Pancreas (tissue), 10 donors: ENCODE results near the gene CLP1. TPM values are rescaled to one million over a fixed set of nuclear protein-coding genes. Genes with fewer than 3 reads are reported as not detected.

ENCODE experiments used
- ATAC-seq, 4 donors: fragments of 200-7000 bp; cut with Tn5 transposase; one replicate each; pipeline versions ENCODE4 v1.8.0 to v1.9.1; 2020; ENCODE audit warnings: mild to moderate bottlenecking in 4 of 4, moderate library complexity in 4 of 4
- DNase-seq, 6 donors: peaks; one replicate each; pipeline ENCODE4 v3.0.0-alpha.2; 2020
- FAIRE-seq: peaks from 2 replicates; lab custom pipeline; 2012; peaks lifted over from hg19 to GRCh38; lab: Jason Lieb, UNC
- H3K27ac ChIP-seq, 4 donors: fragments of 200-600 bp; sonication (generic); 1 replicate in 3 of 4; 2 replicates in 1 of 4; pipeline versions ENCODE4 v1.5.0 to v1.8.0; 2020
- H3K27me3 ChIP-seq, 4 donors: fragments of 200-600 bp; one replicate each; pipeline ENCODE4 v1.8.0; 2021
- H3K36me3 ChIP-seq, 3 donors: fragments of 200-600 bp; sonication (generic) in 1 of 3; one replicate each; pipeline versions ENCODE4 v1.5.0 to v1.8.0; 2020 to 2021
- H3K4me1 ChIP-seq, 3 donors: fragments of 200-600 bp; one replicate each; pipeline ENCODE4 v1.8.0; 2021
- H3K4me3 ChIP-seq, 4 donors: fragments of 200-600 bp; sonication (generic) in 2 of 4; one replicate each; pipeline versions ENCODE4 v1.5.0 to v1.8.0; 2020 to 2021
- H3K9me3 ChIP-seq, 4 donors: fragments of 200-600 bp; one replicate each; pipeline ENCODE4 v1.8.0; 2021
- WGBS, 2 donors: extraction: QIAGEN DNeasy Blood & Tissue Kit; methylation state at CpG; one replicate each; pipeline ENCODE4 v1.1.7; 2013; 5-methylcytosine and 5-hydroxymethylcytosine counted together
- intact Hi-C, 3 donors: fragments of 100-400 bp; cut with DNase I; formaldehyde crosslinking; loops; one replicate each; pipeline versions ENCODE4 v1.11.1 to v1.14.2; 2022
- polyA plus RNA-seq, 2 donors: library from polyadenylated mRNA; stranded (reverse); fragments of 200-250 nt; gene quantifications; one replicate each; pipeline ENCODE4 v1.2.3, GENCODE V29; 2013
- total RNA-seq, 6 donors: library from RNA; stranded (reverse); fragmentation: NEBNext Ultra II Directional in 4 of 6; extraction: Animal tissue kit (Norgen Biotek cat#: 25700) in 4 of 6; gene quantifications; one replicate each; pipeline versions ENCODE4 v1.2.1 to v1.2.4, GENCODE V29; 2021 to 2023
- TF ChIP-seq, protein P1 (sequence below), 4 donors: fragments of 200-600 bp; sonication (generic) in 3 of 4; IDR thresholded peaks; one replicate each; pipeline versions ENCODE4 v1.5.0 to v1.8.0; 2021; ENCODE audit warnings: antibody characterized with exemption in 4 of 4
- donor health status: healthy with polysubstance abuse.
- donor health status: DM: no; HTN: no; CAD: no; lungs with moderate emphysema.
- donor health status: DM: no; HTN: no; CAD: no.
- donor health status: control.
- donor health status: control.
- donor health status: Bipolar disorder and iron deficiency.
- donor health status: DM: yes; HTN: yes; CAD: no.
- donor health status: DM: no; HTN: no; CAD: no.
- donor health status: DM: no; HTN: no; CAD: no.
- donor health status: DM: yes; HTN: yes; CAD: no.

The CLP1 gene
- total and polyA plus RNA-seq, 8 donors: 3.2 to 8.0 (median 6.1) TPM

GRCh38 chr11:57656885-57657193 is 723 bp upstream of the CLP1 start:
- Histone ChIP-seq H3K4me3 (peak overlapping the region in 2 of 4 donors; percentile 54 to 66), H3K27ac (peak overlapping the region; percentile 56 to 92 (median 81))
- no peak for FAIRE-seq

GRCh38 chr11:57658023-57658361 is 430 bp downstream of the CLP1 start:
- TF ChIP-seq, protein P1, sequence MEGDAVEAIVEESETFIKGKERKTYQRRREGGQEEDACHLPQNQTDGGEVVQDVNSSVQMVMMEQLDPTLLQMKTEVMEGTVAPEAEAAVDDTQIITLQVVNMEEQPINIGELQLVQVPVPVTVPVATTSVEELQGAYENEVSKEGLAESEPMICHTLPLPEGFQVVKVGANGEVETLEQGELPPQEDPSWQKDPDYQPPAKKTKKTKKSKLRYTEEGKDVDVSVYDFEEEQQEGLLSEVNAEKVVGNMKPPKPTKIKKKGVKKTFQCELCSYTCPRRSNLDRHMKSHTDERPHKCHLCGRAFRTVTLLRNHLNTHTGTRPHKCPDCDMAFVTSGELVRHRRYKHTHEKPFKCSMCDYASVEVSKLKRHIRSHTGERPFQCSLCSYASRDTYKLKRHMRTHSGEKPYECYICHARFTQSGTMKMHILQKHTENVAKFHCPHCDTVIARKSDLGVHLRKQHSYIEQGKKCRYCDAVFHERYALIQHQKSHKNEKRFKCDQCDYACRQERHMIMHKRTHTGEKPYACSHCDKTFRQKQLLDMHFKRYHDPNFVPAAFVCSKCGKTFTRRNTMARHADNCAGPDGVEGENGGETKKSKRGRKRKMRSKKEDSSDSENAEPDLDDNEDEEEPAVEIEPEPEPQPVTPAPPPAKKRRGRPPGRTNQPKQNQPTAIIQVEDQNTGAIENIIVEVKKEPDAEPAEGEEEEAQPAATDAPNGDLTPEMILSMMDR (IDR thresholded peaks at IDR 0.05): no peak
- H3K27me3 ChIP-seq: no peaks in the 10 kb centered on the region
- DNase-seq: no peak
- 0% methylated on average over 8 of the region's 8 CpGs for WGBS, 2 donors
- peak overlapping the region in 3 of 4 donors; percentile 27 to 74 (median 28) for H3K27ac ChIP-seq
- no peaks in the 10 kb centered on the region for H3K9me3 ChIP-seq
- no peak for FAIRE-seq
- intact Hi-C loops: no loop called here
- H3K4me3 ChIP-seq: peak overlapping the region; percentile 32 to 67 (median 60)
- H3K4me1 ChIP-seq: peaks cover 6 to 13% (median 8%) of the 10 kb centered on the region in 3 donors
- ATAC-seq: peak in 1 of 4 donors; percentile 1
- peaks cover 0 to 31% (median 0%) of the 10 kb centered on the region in 3 donors for H3K36me3 ChIP-seq

More at GRCh38 chr11:57656885-57657193, 723 bp upstream of the CLP1 start:
- DNase-seq (no peak), ATAC-seq (peak in 1 of 4 donors; percentile 1)
- Histone ChIP-seq H3K36me3 (peaks cover 0 to 25% (median 0%) of the 10 kb centered on the region in 3 donors), H3K4me1 (peaks cover 6 to 13% (median 8%) of the 10 kb centered on the region in 3 donors), H3K9me3 (no peaks in the 10 kb centered on the region), H3K27me3 (peaks cover 0 to 7% (median 0%) of the 10 kb centered on the region in 4 donors)
- intact Hi-C loops: no loop called here
- TF ChIP-seq, protein P1 (IDR thresholded peaks at IDR 0.05): no peak
- 12 to 19% methylated on average over 5 of the region's 5 CpGs for WGBS, 2 donors

DNA sequence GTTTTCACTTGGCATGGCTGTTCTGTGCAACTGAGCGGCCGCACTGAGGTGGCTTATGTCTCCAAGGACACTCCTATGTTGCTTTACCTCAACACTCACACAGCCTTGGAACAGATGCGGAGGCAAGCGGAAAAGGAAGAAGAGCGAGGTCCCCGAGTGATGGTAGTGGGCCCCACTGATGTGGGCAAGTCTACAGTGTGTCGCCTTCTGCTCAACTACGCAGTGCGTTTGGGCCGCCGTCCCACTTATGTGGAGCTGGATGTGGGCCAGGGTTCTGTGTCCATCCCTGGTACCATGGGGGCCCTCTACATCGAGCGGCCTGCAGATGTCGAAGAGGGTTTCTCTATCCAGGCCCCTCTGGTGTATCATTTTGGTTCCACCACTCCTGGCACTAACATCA is 2.1 kb downstream of the CLP1 start:
- H3K9me3 ChIP-seq: no peaks in the 10 kb centered on the region
- peaks cover 0 to 31% (median 0%) of the 10 kb centered on the region in 3 donors for H3K36me3 ChIP-seq
- TF ChIP-seq, protein P1 (IDR thresholded peaks at IDR 0.05): no peak
- no peak overlapping the region for H3K27ac ChIP-seq
- FAIRE-seq (no peak), ATAC-seq (no peak), DNase-seq (peak in 1 of 6 donors; percentile 34)
- H3K27me3 ChIP-seq: no peaks in the 10 kb centered on the region
- WGBS, 2 donors: 92 to 93% methylated on average over 14 of the region's 14 CpGs
- H3K4me3 ChIP-seq: no peak overlapping the region
- intact Hi-C loops: no loop called here
- peaks cover 6 to 13% (median 8%) of the 10 kb centered on the region in 3 donors for H3K4me1 ChIP-seq

GRCh38 chr11:57662893-57663292 is 5.3 kb downstream of the CLP1 start:
- H3K4me3 ChIP-seq: no peak overlapping the region
- no peaks in the 10 kb centered on the region for H3K27me3 ChIP-seq
- intact Hi-C loops: no loop called here
- no peak for DNase-seq
- H3K4me1 ChIP-seq: peaks cover 5 to 14% (median 6%) of the 10 kb centered on the region in 3 donors
- H3K9me3 ChIP-seq: no peaks in the 10 kb centered on the region
- H3K27ac ChIP-seq: no peak overlapping the region
- ATAC-seq: no peak
- no peak for FAIRE-seq
- TF ChIP-seq, protein P1 (IDR thresholded peaks at IDR 0.05): no peak
- peaks cover 0 to 31% (median 0%) of the 10 kb centered on the region in 3 donors for H3K36me3 ChIP-seq
- 70 to 74% methylated on average over 4 of the region's 4 CpGs for WGBS, 2 donors

DNA sequence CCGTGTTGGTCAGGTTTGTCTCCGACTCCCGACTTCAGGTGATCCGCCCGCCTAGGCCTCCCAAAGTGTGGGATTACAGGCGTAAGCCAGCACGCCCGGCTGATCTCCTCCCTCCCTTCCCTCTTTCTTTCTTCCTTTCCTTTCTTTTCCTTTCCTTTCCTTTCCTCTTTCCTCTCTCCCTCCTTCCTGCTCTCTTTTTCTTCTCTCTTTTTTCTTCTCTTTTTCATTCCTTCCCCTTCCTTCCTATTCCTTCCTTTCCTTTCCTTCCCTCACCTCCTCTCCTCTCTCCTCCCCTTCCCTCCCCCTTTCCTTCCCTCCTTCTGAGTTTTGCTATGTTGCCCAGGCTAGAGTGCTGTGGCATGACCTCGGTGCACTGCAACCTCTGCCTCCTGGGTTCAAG is 6.4 kb downstream of the CLP1 start:
- Histone ChIP-seq H3K36me3 (peaks cover 0 to 31% (median 0%) of the 10 kb centered on the region in 3 donors), H3K4me1 (peaks cover 1 to 6% (median 2%) of the 10 kb centered on the region in 3 donors), H3K27ac (no peak overlapping the region), H3K27me3 (no peaks in the 10 kb centered on the region), H3K9me3 (no peaks in the 10 kb centered on the region), H3K4me3 (no peak overlapping the region)
- ATAC-seq (no peak), DNase-seq (no peak), FAIRE-seq (no peak)
- TF ChIP-seq, protein P1 (IDR thresholded peaks at IDR 0.05): no peak
- intact Hi-C loops: no loop called here
- WGBS, 2 donors: 75 to 84% methylated on average over 9 of the region's 9 CpGs
